NCI-H2196 treated with DMSO at 0.1 percent for 48 hours (cell line): ENCODE results near the gene SATB1.

Experiments used
- DNase-seq: peaks from one replicate; lab custom pipeline; 2025; ENCODE audit not compliant: unreplicated experiment; lab: John Stamatoyannopoulos, UW

The SATB1 gene

GRCh38 chr3:18402239-18402799 lies 22.8 kb downstream of the SATB1 start:
- no peak for DNase-seq

- no peak for DNase-seq
Measured at GRCh38 chr3:18401300-18401961, 23.7 kb downstream of the SATB1 start.

GRCh38 chr3:18398448-18398847 lies 26.7 kb downstream of the SATB1 start:
- DNase-seq, result no peak

- DNase-seq, result no peak
Measured at GRCh38 chr3:18396428-18396827, 28.7 kb downstream of the SATB1 start.

GRCh38 chr3:18394384-18394995 lies 30.6 kb downstream of the SATB1 start:
- no peak for DNase-seq

- no peak for DNase-seq
Measured at GRCh38 chr3:18393906-18394305, 31.2 kb downstream of the SATB1 start.

GRCh38 chr3:18390024-18390660 lies 35.0 kb downstream of the SATB1 start:
- DNase-seq, result no peak

- DNase-seq, result no peak
Measured at GRCh38 chr3:18389108-18389733, 35.9 kb downstream of the SATB1 start.

- no peak for DNase-seq
Measured at GRCh38 chr3:18386274-18386890, 38.8 kb downstream of the SATB1 start.

GRCh38 chr3:18385706-18386105 lies 39.4 kb downstream of the SATB1 start:
- no peak for DNase-seq

- DNase-seq, result no peak
Measured at GRCh38 chr3:18382760-18383369, 42.3 kb downstream of the SATB1 start.

GRCh38 chr3:18379647-18380046 lies 45.5 kb downstream of the SATB1 start:
- no peak for DNase-seq

- no peak for DNase-seq
Measured at GRCh38 chr3:18378218-18378617, 46.9 kb downstream of the SATB1 start.

GRCh38 chr3:18376682-18377081 lies 48.5 kb downstream of the SATB1 start:
- no peak for DNase-seq

GRCh38 chr3:18372786-18373405 lies 52.2 kb downstream of the SATB1 start:
- no peak for DNase-seq

- no peak for DNase-seq
Measured at GRCh38 chr3:18370672-18371071, 54.5 kb downstream of the SATB1 start.

GRCh38 chr3:18369551-18370185 lies 55.5 kb downstream of the SATB1 start:
- no peak for DNase-seq

GRCh38 chr3:18366258-18366657 lies 58.9 kb downstream of the SATB1 start:
- no peak for DNase-seq

- DNase-seq, result no peak
Measured at GRCh38 chr3:18363338-18363737, 61.8 kb downstream of the SATB1 start.

GRCh38 chr3:18357747-18358146 lies 67.4 kb downstream of the SATB1 start:
- DNase-seq, result no peak
